HepG2 (cell line): Measurements from ENCODE around the gene B3GALNT1. TPM values are rescaled to one million over a fixed set of nuclear protein-coding genes. Genes with fewer than 3 reads are reported as not detected.

Source experiments
- ATAC-seq: fragments of 200-7000 bp; cut with Tn5 transposase; 3 replicates; pipeline ENCODE4 v1.9.1; 2020; ENCODE audit warnings: mild to moderate bottlenecking, moderate library complexity
- BruUV-seq: library from RNA; stranded (reverse); fragments of 400-500 nt; replicated peaks from 2 replicates; lab custom pipeline; 2021; lab: Mats Ljungman, UMichigan
- CTCF ChIA-PET: fragments of 300-600 bp; formaldehyde crosslinking; extraction: SDS; loops from one replicate; lab custom pipeline; 2021; ENCODE audit warnings: low total read pairs, inconsistent platforms, low intra/inter-chr PET ratio; lab: Yijun Ruan, JAX
- POLR2A ChIA-PET: fragments of 350-600 bp; sonication (Branson Sonifier 250); formaldehyde crosslinking; loops from one replicate; lab custom pipeline; 2020; ENCODE audit warnings: antibody characterized with exemption, inconsistent platforms; lab: Yijun Ruan, JAX
- DNase-seq: peaks from one replicate; pipeline ENCODE4 v3.0.0-alpha.2; 2015; ENCODE audit warnings: low spot score
- FAIRE-seq: peaks from 3 replicates; lab custom pipeline; 2011; peaks lifted over from hg19 to GRCh38; lab: Jason Lieb, UNC
- H2AFZ ChIP-seq: one replicate; pipeline ENCODE4 v1.6.1; 2011; ENCODE audit warnings: low read length, inconsistent platforms
- H3K27ac ChIP-seq: fragments of 300-600 bp; 3 replicates; pipeline ENCODE4 v1.8.0; 2011; ENCODE audit warnings: mixed run types, mild to moderate bottlenecking, mixed read lengths, low read length, inconsistent platforms; ENCODE audit not compliant: insufficient read depth; ENCODE audit errors: extremely low read length
- H3K27me3 ChIP-seq, 2 experiments: fragments of 200-600 bp in 1 of 2; 2 replicates in 1 of 2; 3 replicates in 1 of 2; pipeline versions ENCODE4 v1.6.0 to v1.8.0; 2011; ENCODE audit warnings: low read length in 2 of 2, mild to moderate bottlenecking in 2 of 2, moderate library complexity in 2 of 2, inconsistent platforms in 1 of 2; ENCODE audit not compliant: insufficient read depth in 2 of 2, control insufficient read depth in 1 of 2
- H3K36me3 ChIP-seq, 2 experiments: fragments of 200-600 bp in 1 of 2; replicated peaks in 1 of 2; 2 replicates in 1 of 2; 3 replicates in 1 of 2; pipeline versions ENCODE4 v1.5.1 to v1.8.0; 2011; ENCODE audit warnings: low read length in 2 of 2, inconsistent platforms in 1 of 2; ENCODE audit not compliant: insufficient read depth in 2 of 2, control insufficient read depth in 1 of 2
- H3K4me1 ChIP-seq: 2 replicates; pipeline ENCODE4 v1.5.1; 2012; ENCODE audit warnings: low read length, inconsistent platforms; ENCODE audit not compliant: insufficient read depth
- H3K4me2 ChIP-seq: 2 replicates; pipeline ENCODE4 v1.6.0; 2011; ENCODE audit warnings: low read depth, low read length, inconsistent platforms
- H3K4me3 ChIP-seq, 3 experiments: fragments of 200-600 bp in 1 of 3; sonication (generic), shearing (Covaris generic) in 1 of 3; replicated peaks in 1 of 3; 2 replicates each; pipeline ENCODE4 v1.5.1; 2011 to 2016; ENCODE audit warnings: low read length in 3 of 3, inconsistent platforms in 2 of 3, low read depth in 2 of 3, mild to moderate bottlenecking in 2 of 3, control low read depth in 1 of 3, mixed read lengths in 1 of 3; ENCODE audit not compliant: insufficient read depth in 1 of 3
- H3K79me2 ChIP-seq: one replicate; pipeline ENCODE4 v1.6.1; 2011; ENCODE audit warnings: low read length, inconsistent platforms; ENCODE audit not compliant: insufficient read depth
- H3K9ac ChIP-seq: 2 replicates; pipeline ENCODE4 v1.6.0; 2011; ENCODE audit warnings: mild to moderate bottlenecking, low read depth, low read length, inconsistent platforms; ENCODE audit not compliant: insufficient read depth
- H3K9me3 ChIP-seq: 2 replicates; pipeline ENCODE4 v1.5.1; 2012; ENCODE audit warnings: mild to moderate bottlenecking, low read length
- H4K20me1 ChIP-seq: 2 replicates; pipeline ENCODE4 v1.6.0; 2011; ENCODE audit warnings: inconsistent platforms, mild to moderate bottlenecking, low read length, moderate library complexity; ENCODE audit not compliant: insufficient read depth
- CAMTA2 ChIP-seq: sonication (generic); formaldehyde crosslinking; IDR thresholded peaks from 2 replicates; pipeline ENCODE4 v1.4.0; 2020; ENCODE audit warnings: mild to moderate bottlenecking, missing genetic modification reagents, borderline replicate concordance
- DPF2 ChIP-seq: sonication (generic); formaldehyde crosslinking; IDR thresholded peaks from 2 replicates; pipeline ENCODE4 v1.4.0; 2020; ENCODE audit warnings: mild to moderate bottlenecking, low read depth, missing genetic modification reagents, borderline replicate concordance
- EEA1 ChIP-seq: sonication (generic); formaldehyde crosslinking; IDR thresholded peaks from 2 replicates; pipeline ENCODE4 v1.5.1; 2020; ENCODE audit warnings: mild to moderate bottlenecking, missing genetic modification reagents, borderline replicate concordance
- POGZ ChIP-seq: sonication (generic); formaldehyde crosslinking; IDR thresholded peaks from 2 replicates; pipeline ENCODE4 v1.4.0; 2020; ENCODE audit warnings: mild to moderate bottlenecking, missing genetic modification reagents
- SUZ12 ChIP-seq: fragments of 150-350 bp; IDR thresholded peaks from 2 replicates; pipeline ENCODE4 v1.6.1; 2014; ENCODE audit warnings: low read depth, low read length
- TERF1 ChIP-seq: sonication (generic); formaldehyde crosslinking; IDR thresholded peaks from 2 replicates; pipeline ENCODE4 v1.8.0; 2022; ENCODE audit warnings: mild to moderate bottlenecking, missing genetic modification reagents, moderate library complexity
- ZBTB44 ChIP-seq: sonication (generic); formaldehyde crosslinking; IDR thresholded peaks from 2 replicates; pipeline ENCODE4 v1.4.0; 2020; ENCODE audit warnings: missing genetic modification reagents
- ZFP90 ChIP-seq: sonication (generic); formaldehyde crosslinking; IDR thresholded peaks from 2 replicates; pipeline ENCODE4 v1.8.0; 2022; ENCODE audit warnings: missing genetic modification reagents, mild to moderate bottlenecking, inconsistent platforms, borderline replicate concordance
- ZNF232 ChIP-seq: sonication (generic); formaldehyde crosslinking; IDR thresholded peaks from 2 replicates; pipeline ENCODE4 v1.4.0; 2020; ENCODE audit warnings: missing genetic modification reagents, borderline replicate concordance
- ZNF382 ChIP-seq: sonication (generic); formaldehyde crosslinking; IDR thresholded peaks from 2 replicates; pipeline ENCODE4 v1.5.0; 2020; ENCODE audit warnings: missing genetic modification reagents, mild to moderate bottlenecking, borderline replicate concordance
- ZNF800 ChIP-seq: sonication (generic); formaldehyde crosslinking; IDR thresholded peaks from 2 replicates; pipeline ENCODE4 v1.4.0; 2020; ENCODE audit warnings: missing genetic modification reagents
- in situ Hi-C: cut with HindIII; loops from 2 replicates; pipeline ENCODE4 v1.10.0; 2017; ENCODE audit warnings: low pct_unique_long_range_greater_than_20kb; ENCODE audit not compliant: extremely low pct_ligation_motif_present
- intact Hi-C: fragments of 100-400 bp; cut with micrococcal nuclease; formaldehyde crosslinking; loops from one replicate; pipeline ENCODE4 v1.10.0; 2022; ENCODE audit not compliant: unreplicated experiment
- polyA plus RNA-seq, 8 experiments: library from polyadenylated mRNA; depleted of rRNA in 3 of 8; stranded (reverse) in 7 of 8; unstranded in 1 of 8; fragments of >200 nt; fragmentation: Illumina TruSeq in 4 of 8; extraction: Trizol in 4 of 8; gene quantifications; 2 replicates each; pipeline versions ENCODE4 v1.2.1 to v1.2.3, GENCODE V29; 2011 to 2016; ENCODE audit warnings: low read depth in 4 of 8, missing spikeins in 1 of 8, mixed read lengths in 1 of 8; ENCODE audit not compliant: insufficient read depth in 1 of 8
- total RNA-seq, 5 experiments: library from RNA; depleted of rRNA; stranded (reverse); fragments of >200 nt; fragmentation: Illumina TruSeq; extraction: Trizol; gene quantifications; 2 replicates each; pipeline ENCODE4 v1.2.3, GENCODE V29; 2016; ENCODE audit warnings: low read depth in 1 of 5
- TF ChIP-seq, protein P1 (sequence below): sonication (generic); formaldehyde crosslinking; IDR thresholded peaks from 2 replicates; pipeline ENCODE4 v1.9.0; 2021; ENCODE audit warnings: missing genetic modification reagents, mild to moderate bottlenecking, borderline replicate concordance
- TF ChIP-seq, protein P2 (sequence below): sonication (generic); formaldehyde crosslinking; IDR thresholded peaks from 2 replicates; pipeline ENCODE4 v1.5.0; 2020; ENCODE audit warnings: mild to moderate bottlenecking, missing genetic modification reagents, borderline replicate concordance

B3GALNT1 gene
- total and polyA plus RNA-seq, 2 of the 13 experiments (the other 11 are each of a cell fraction or from before 2014, with no cell fraction given): not detected

GRCh38 chr3:161150001-161150525, 44.9 kb upstream of the B3GALNT1 start:
- H3K9ac ChIP-seq: no peak overlapping the region
- H3K27me3 ChIP-seq: no peaks in the 10 kb centered on the region
- in situ Hi-C loops: no loop called here
- no peaks in the 10 kb centered on the region for H4K20me1 ChIP-seq
- H3K27ac ChIP-seq: no peak overlapping the region
- ChIA-PET POLR2A (no interaction called here), CTCF (no interaction called here)
- H3K4me2 ChIP-seq: no peak overlapping the region
- no peak overlapping the region for H2AFZ ChIP-seq
- H3K79me2 ChIP-seq: no peaks in the 10 kb centered on the region
- ATAC-seq (no peak), FAIRE-seq (no peak), DNase-seq (no peak)
- no peak overlapping the region for H3K4me3 ChIP-seq
- intact Hi-C loops: no loop called here
- no peaks in the 10 kb centered on the region for H3K4me1 ChIP-seq
- no TSS peak for BruUV-seq
- no peaks in the 10 kb centered on the region for H3K9me3 ChIP-seq
- H3K36me3 ChIP-seq: no peaks in the 10 kb centered on the region
- TF ChIP-seq ZNF382 (CRISPR knock-in tag): no peak
- no peak for TF ChIP-seq TERF1 (CRISPR knock-in tag)
- TF ChIP-seq DPF2: no peak
- no peak for TF ChIP-seq CAMTA2
- no peak for TF ChIP-seq ZFP90 (CRISPR knock-in tag)
- TF ChIP-seq, protein P1, sequence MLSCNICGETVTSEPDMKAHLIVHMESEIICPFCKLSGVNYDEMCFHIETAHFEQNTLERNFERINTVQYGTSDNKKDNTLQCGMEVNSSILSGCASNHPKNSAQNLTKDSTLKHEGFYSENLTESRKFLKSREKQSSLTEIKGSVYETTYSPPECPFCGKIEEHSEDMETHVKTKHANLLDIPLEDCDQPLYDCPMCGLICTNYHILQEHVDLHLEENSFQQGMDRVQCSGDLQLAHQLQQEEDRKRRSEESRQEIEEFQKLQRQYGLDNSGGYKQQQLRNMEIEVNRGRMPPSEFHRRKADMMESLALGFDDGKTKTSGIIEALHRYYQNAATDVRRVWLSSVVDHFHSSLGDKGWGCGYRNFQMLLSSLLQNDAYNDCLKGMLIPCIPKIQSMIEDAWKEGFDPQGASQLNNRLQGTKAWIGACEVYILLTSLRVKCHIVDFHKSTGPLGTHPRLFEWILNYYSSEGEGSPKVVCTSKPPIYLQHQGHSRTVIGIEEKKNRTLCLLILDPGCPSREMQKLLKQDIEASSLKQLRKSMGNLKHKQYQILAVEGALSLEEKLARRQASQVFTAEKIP (CRISPR knock-in tag): no peak
- TF ChIP-seq EEA1: no peak
- no peak for TF ChIP-seq SUZ12
- no peak for TF ChIP-seq POGZ (CRISPR knock-in tag)
- no peak for TF ChIP-seq ZNF232 (CRISPR knock-in tag)
- TF ChIP-seq ZBTB44 (CRISPR knock-in tag): no peak
- no peak for TF ChIP-seq ZNF800 (CRISPR knock-in tag)
- TF ChIP-seq, protein P2, sequence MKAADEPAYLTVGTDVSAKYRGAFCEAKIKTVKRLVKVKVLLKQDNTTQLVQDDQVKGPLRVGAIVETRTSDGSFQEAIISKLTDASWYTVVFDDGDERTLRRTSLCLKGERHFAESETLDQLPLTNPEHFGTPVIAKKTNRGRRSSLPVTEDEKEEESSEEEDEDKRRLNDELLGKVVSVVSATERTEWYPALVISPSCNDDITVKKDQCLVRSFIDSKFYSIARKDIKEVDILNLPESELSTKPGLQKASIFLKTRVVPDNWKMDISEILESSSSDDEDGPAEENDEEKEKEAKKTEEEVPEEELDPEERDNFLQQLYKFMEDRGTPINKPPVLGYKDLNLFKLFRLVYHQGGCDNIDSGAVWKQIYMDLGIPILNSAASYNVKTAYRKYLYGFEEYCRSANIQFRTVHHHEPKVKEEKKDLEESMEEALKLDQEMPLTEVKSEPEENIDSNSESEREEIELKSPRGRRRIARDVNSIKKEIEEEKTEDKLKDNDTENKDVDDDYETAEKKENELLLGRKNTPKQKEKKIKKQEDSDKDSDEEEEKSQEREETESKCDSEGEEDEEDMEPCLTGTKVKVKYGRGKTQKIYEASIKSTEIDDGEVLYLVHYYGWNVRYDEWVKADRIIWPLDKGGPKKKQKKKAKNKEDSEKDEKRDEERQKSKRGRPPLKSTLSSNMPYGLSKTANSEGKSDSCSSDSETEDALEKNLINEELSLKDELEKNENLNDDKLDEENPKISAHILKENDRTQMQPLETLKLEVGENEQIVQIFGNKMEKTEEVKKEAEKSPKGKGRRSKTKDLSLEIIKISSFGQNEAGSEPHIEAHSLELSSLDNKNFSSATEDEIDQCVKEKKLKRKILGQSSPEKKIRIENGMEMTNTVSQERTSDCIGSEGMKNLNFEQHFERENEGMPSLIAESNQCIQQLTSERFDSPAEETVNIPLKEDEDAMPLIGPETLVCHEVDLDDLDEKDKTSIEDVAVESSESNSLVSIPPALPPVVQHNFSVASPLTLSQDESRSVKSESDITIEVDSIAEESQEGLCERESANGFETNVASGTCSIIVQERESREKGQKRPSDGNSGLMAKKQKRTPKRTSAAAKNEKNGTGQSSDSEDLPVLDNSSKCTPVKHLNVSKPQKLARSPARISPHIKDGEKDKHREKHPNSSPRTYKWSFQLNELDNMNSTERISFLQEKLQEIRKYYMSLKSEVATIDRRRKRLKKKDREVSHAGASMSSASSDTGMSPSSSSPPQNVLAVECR (CRISPR knock-in tag): no peak
